Keratinocyte (primary cell): ENCODE measurements around the gene HOMEZ. TPM values are rescaled to one million over a fixed set of nuclear protein-coding genes. Genes with fewer than 3 reads are reported as not detected.

Experiments
- DNase-seq: peaks from one replicate; pipeline ENCODE4 v3.0.0-alpha.2; 2011; ENCODE audit warnings: low read depth, missing footprints, low spot score
- FAIRE-seq: peaks from 2 replicates; lab custom pipeline; 2011; peaks lifted over from hg19 to GRCh38; lab: Jason Lieb, UNC
- H2AFZ ChIP-seq: 2 replicates; pipeline ENCODE4 v1.6.0; 2012; ENCODE audit warnings: low read length, control low read depth, inconsistent platforms; ENCODE audit not compliant: control insufficient read depth
- H3K27ac ChIP-seq: 2 replicates; pipeline ENCODE4 v1.5.1; 2011; ENCODE audit warnings: low read length; ENCODE audit not compliant: control insufficient read depth, insufficient read depth
- H3K27me3 ChIP-seq: 3 replicates; pipeline ENCODE4 v1.6.0; 2011; ENCODE audit warnings: low read length; ENCODE audit not compliant: control insufficient read depth, insufficient read depth; ENCODE audit errors: extremely low read depth
- H3K36me3 ChIP-seq, 2 experiments: 2 replicates in 1 of 2; 3 replicates in 1 of 2; pipeline ENCODE4 v1.5.1; 2011; ENCODE audit warnings: low read length in 2 of 2, mild to moderate bottlenecking in 1 of 2; ENCODE audit not compliant: control insufficient read depth in 2 of 2, insufficient read depth in 2 of 2; ENCODE audit errors: extremely low read depth in 1 of 2
- H3K4me1 ChIP-seq: 3 replicates; pipeline ENCODE4 v1.5.1; 2011; ENCODE audit warnings: low read length; ENCODE audit not compliant: control insufficient read depth, insufficient read depth; ENCODE audit errors: extremely low read depth
- H3K4me2 ChIP-seq: 3 replicates; pipeline ENCODE4 v1.6.0; 2011; ENCODE audit warnings: low read depth, low read length; ENCODE audit not compliant: control insufficient read depth, insufficient read depth; ENCODE audit errors: extremely low read depth
- H3K4me3 ChIP-seq, 3 experiments: fragments of 200-600 bp in 1 of 3; sonication (generic) in 1 of 3; 2 replicates in 2 of 3; 3 replicates in 1 of 3; pipeline ENCODE4 v1.5.1; 2011 to 2016; ENCODE audit warnings: low read length in 3 of 3, mild to moderate bottlenecking in 3 of 3, control low read depth in 2 of 3, inconsistent platforms in 1 of 3, low read depth in 1 of 3, mixed read lengths in 1 of 3, mixed run types in 1 of 3, moderate library complexity in 1 of 3; ENCODE audit not compliant: control insufficient read depth in 2 of 3, insufficient read depth in 2 of 3; ENCODE audit errors: extremely low read depth in 1 of 3
- H3K79me2 ChIP-seq: 2 replicates; pipeline ENCODE4 v1.6.0; 2012; ENCODE audit warnings: low read length; ENCODE audit not compliant: control insufficient read depth, insufficient read depth
- H3K9ac ChIP-seq: 3 replicates; pipeline ENCODE4 v1.6.0; 2011; ENCODE audit warnings: low read length; ENCODE audit not compliant: control insufficient read depth, insufficient read depth; ENCODE audit errors: extremely low read depth
- H3K9me1 ChIP-seq: 3 replicates; pipeline ENCODE4 v1.6.0; 2011; ENCODE audit warnings: low read length; ENCODE audit not compliant: control insufficient read depth, insufficient read depth; ENCODE audit errors: extremely low read depth
- H3K9me3 ChIP-seq: 2 replicates; pipeline ENCODE4 v1.5.1; 2012; ENCODE audit warnings: low read depth, low read length; ENCODE audit not compliant: control insufficient read depth
- H4K20me1 ChIP-seq: 3 replicates; pipeline ENCODE4 v1.6.0; 2011; ENCODE audit warnings: low read length; ENCODE audit not compliant: control insufficient read depth, insufficient read depth; ENCODE audit errors: extremely low read depth
- CTCF ChIP-seq, 3 experiments: IDR thresholded peaks in 1 of 3; conservative IDR thresholded peaks in 1 of 3; optimal IDR thresholded peaks in 1 of 3; 2 replicates in 2 of 3; 3 replicates in 1 of 3; pipeline versions ENCODE3 to v1.5.1; 2011; ENCODE audit warnings: low read length in 3 of 3, mild to moderate bottlenecking in 3 of 3, moderate library complexity in 2 of 3, control low read depth in 1 of 3, inconsistent platforms in 1 of 3; ENCODE audit not compliant: insufficient read depth in 2 of 3; ENCODE audit errors: extremely low read depth in 1 of 3
- EZH2 ChIP-seq: IDR thresholded peaks from one replicate; pipeline ENCODE4 v1.6.1; 2012; ENCODE audit warnings: inconsistent platforms, mild to moderate bottlenecking, low read length, moderate library complexity
- dilution Hi-C: fragments of 300-500 bp; cut with MboI; formaldehyde crosslinking; loops from one replicate; pipeline ENCODE4 v1.7.0; 2020; ENCODE audit warnings: low sequenced_read_pairs; ENCODE audit not compliant: extremely low pct_ligation_motif_present
- polyA plus RNA-seq, 5 experiments: library from polyadenylated mRNA; depleted of rRNA in 3 of 5; stranded (reverse) in 3 of 5; stranded (forward) in 1 of 5; unstranded in 1 of 5; fragments of >200 nt; gene quantifications; 1 replicate in 1 of 5; 2 replicates in 3 of 5; 3 replicates in 1 of 5; pipeline versions ENCODE4 v1.2.1 to v1.2.3, GENCODE V29; 2011 to 2012; ENCODE audit warnings: missing spikeins in 2 of 5, low read depth in 1 of 5, low replicate concordance in 1 of 5

Gene HOMEZ
- polyA plus RNA-seq, 1 donor (not counting 4 experiments of a cell fraction or from before 2014, with no cell fraction given), result 31.9 TPM

GRCh38 chr14:23319746-23320583 is 34.0 kb upstream of the HOMEZ start:
- Histone ChIP-seq H4K20me1 (no peaks in the 10 kb centered on the region), H3K27me3 (no peaks in the 10 kb centered on the region), H3K79me2 (peaks cover 27% of the 10 kb centered on the region), H3K4me2 (peak overlapping the region; percentile 88), H3K27ac (peak overlapping the region; percentile 90), H3K36me3 (peaks cover 19 to 22% of the 10 kb centered on the region in 2 experiments), H3K9me3 (no peaks in the 10 kb centered on the region), H3K9me1 (no peaks in the 10 kb centered on the region), H3K9ac (peak overlapping the region; percentile 59), H3K4me3 (peak overlapping the region in 2 of 3 experiments; percentile 15 to 41), H2AFZ (no peak overlapping the region), H3K4me1 (peaks cover 19% of the 10 kb centered on the region)
- DNase-seq (no peak), FAIRE-seq (no peak)
- dilution Hi-C loops, result no loop called here
- no peak for TF ChIP-seq CTCF (optimal IDR thresholded peaks at IDR 0.05 in 1 of 3, IDR thresholded peaks at IDR 0.05 in 1 of 3, conservative IDR thresholded peaks at IDR 0.05 in 1 of 3; ENCODE audit: extremely low read depth in 1 of 3, insufficient read depth in 2 of 3, low read length in 3 of 3)
- no peak for TF ChIP-seq EZH2

- H3K27me3 ChIP-seq, result no peaks in the 10 kb centered on the region
- dilution Hi-C loops, result no loop called here
- FAIRE-seq (no peak), DNase-seq (no peak)
- no peak overlapping the region for H3K4me2 ChIP-seq
- no peak overlapping the region for H3K27ac ChIP-seq
- no peaks in the 10 kb centered on the region for H3K9me3 ChIP-seq
- H4K20me1 ChIP-seq, result no peaks in the 10 kb centered on the region
- no peaks in the 10 kb centered on the region for H3K9me1 ChIP-seq
- H3K4me1 ChIP-seq, result peaks cover 7% of the 10 kb centered on the region
- H3K79me2 ChIP-seq, result peaks cover 18% of the 10 kb centered on the region
- TF ChIP-seq CTCF (optimal IDR thresholded peaks at IDR 0.05 in 1 of 3, IDR thresholded peaks at IDR 0.05 in 1 of 3, conservative IDR thresholded peaks at IDR 0.05 in 1 of 3; ENCODE audit: extremely low read depth in 1 of 3, insufficient read depth in 2 of 3, low read length in 3 of 3), result no peak
- no peak for TF ChIP-seq EZH2
- no peak overlapping the region for H3K9ac ChIP-seq
- H2AFZ ChIP-seq, result no peak overlapping the region
- H3K4me3 ChIP-seq, result no peak overlapping the region
- H3K36me3 ChIP-seq, result peaks cover 11 to 12% of the 10 kb centered on the region in 2 experiments
Measured at GRCh38 chr14:23316300-23316699, 30.4 kb upstream of the HOMEZ start.
